ENCODE results near the gene DIAPH2. TPM values are rescaled to one million over a fixed set of nuclear protein-coding genes. Genes with fewer than 3 reads are reported as not detected.

The DIAPH2 gene
- total RNA-seq, 5 donors from 2014 or later (not counting 1 experiment from before 2014, with no cell fraction given) = 8.4 to 15.3 (median 10.8) TPM

GRCh38 chrX:97527725-97528124, 843.1 kb downstream of the DIAPH2 start:
- Mint-ChIP-seq H3K36me3 (peaks cover 35% of the 10 kb centered on the region), H3K27ac (no peak overlapping the region), H3K4me1 (no peaks in the 10 kb centered on the region), H3K27me3 (peaks cover 0 to 15% of the 10 kb centered on the region in 2 donors), H3K9me3 (peaks cover 14 to 23% (median 16%) of the 10 kb centered on the region in 3 donors), H3K4me3 (no peak overlapping the region)
- Histone ChIP-seq H3K36me3 (ENCODE audit: control insufficient read depth in 2 of 2, extremely low read depth in 1 of 2, insufficient read depth in 1 of 2, low read length in 1 of 2) (no peaks in the 10 kb centered on the region), H3K9me3 (no peaks in the 10 kb centered on the region), H3K27me3 (replicated peaks in 1 of 2; ENCODE audit: control insufficient read depth in 2 of 2, extremely low read depth in 1 of 2, insufficient read depth in 2 of 2, low read length in 1 of 2) (no peaks in the 10 kb centered on the region), H3K4me1 (ENCODE audit: control insufficient read depth in 1 of 2, extremely low read depth in 1 of 2, insufficient read depth in 2 of 2, low read length in 2 of 2) (no peaks in the 10 kb centered on the region), H3K27ac (ENCODE audit: low read length) (no peak overlapping the region), H3K4me3 (ENCODE audit: control insufficient read depth in 1 of 2, extremely low read depth in 1 of 2, low read length in 1 of 2) (no peak overlapping the region)
- ATAC-seq (replicated peaks in 1 of 4) = no peak
- ChIA-PET CTCF (no interaction called here), POLR2A (no interaction called here)
- DNase-seq = no peak
- WGBS (ENCODE audit: insufficient coverage) = no CpG with 5 or more reads among the region's 1 CpG

GRCh38 chrX:97529536-97530200, 845.0 kb downstream of the DIAPH2 start:
- peaks cover 33% of the 10 kb centered on the region for H3K36me3 Mint-ChIP-seq
- H3K4me3 Mint-ChIP-seq = no peak overlapping the region
- H3K27ac Mint-ChIP-seq = no peak overlapping the region
- no peak overlapping the region for H3K27ac ChIP-seq (ENCODE audit: low read length)
- H3K9me3 Mint-ChIP-seq = peaks cover 14 to 23% (median 16%) of the 10 kb centered on the region in 3 donors
- ChIA-PET POLR2A (no interaction called here), CTCF (no interaction called here)
- no peaks in the 10 kb centered on the region for H3K4me1 Mint-ChIP-seq
- H3K4me3 ChIP-seq (ENCODE audit: control insufficient read depth in 1 of 2, extremely low read depth in 1 of 2, low read length in 1 of 2) = no peak overlapping the region
- peaks cover 0 to 15% of the 10 kb centered on the region in 2 donors for H3K27me3 Mint-ChIP-seq
- H3K27me3 ChIP-seq (replicated peaks in 1 of 2; ENCODE audit: control insufficient read depth in 2 of 2, extremely low read depth in 1 of 2, insufficient read depth in 2 of 2, low read length in 1 of 2) = no peaks in the 10 kb centered on the region
- no peaks in the 10 kb centered on the region for H3K36me3 ChIP-seq (ENCODE audit: control insufficient read depth in 2 of 2, extremely low read depth in 1 of 2, insufficient read depth in 1 of 2, low read length in 1 of 2)
- no peaks in the 10 kb centered on the region for H3K9me3 ChIP-seq
- DNase-seq (no peak), ATAC-seq (replicated peaks in 1 of 4) (no peak)
- no CpG with 5 or more reads among the region's 1 CpG for WGBS (ENCODE audit: insufficient coverage)
- no peaks in the 10 kb centered on the region for H3K4me1 ChIP-seq (ENCODE audit: control insufficient read depth in 1 of 2, extremely low read depth in 1 of 2, insufficient read depth in 2 of 2, low read length in 2 of 2)

- no peaks in the 10 kb centered on the region for H3K27me3 ChIP-seq (replicated peaks in 1 of 2; ENCODE audit: control insufficient read depth in 2 of 2, extremely low read depth in 1 of 2, insufficient read depth in 2 of 2, low read length in 1 of 2)
- CTCF ChIA-PET = interaction anchor here in 1 of 2 donors (0.6 kb wide), 1 partner anchor 28 kb away, joined by 3 read pairs; no protein-coding TSS in a partner anchor
- H3K27ac ChIP-seq (ENCODE audit: low read length) = no peak overlapping the region
- no peaks in the 10 kb centered on the region for H3K4me1 ChIP-seq (ENCODE audit: control insufficient read depth in 1 of 2, extremely low read depth in 1 of 2, insufficient read depth in 2 of 2, low read length in 2 of 2)
- Mint-ChIP-seq H3K36me3 (peaks cover 21% of the 10 kb centered on the region), H3K4me1 (no peaks in the 10 kb centered on the region), H3K27me3 (peaks cover 0 to 5% of the 10 kb centered on the region in 2 donors), H3K4me3 (no peak overlapping the region), H3K27ac (no peak overlapping the region), H3K9me3 (peaks cover 14 to 23% (median 16%) of the 10 kb centered on the region in 3 donors)
- WGBS (ENCODE audit: insufficient coverage) = no CpG with 5 or more reads among the region's 3 CpGs
- DNase-seq (no peak), ATAC-seq (replicated peaks in 1 of 4) (no peak)
- H3K4me3 ChIP-seq (ENCODE audit: control insufficient read depth in 1 of 2, extremely low read depth in 1 of 2, low read length in 1 of 2) = no peak overlapping the region
- no peaks in the 10 kb centered on the region for H3K9me3 ChIP-seq
- POLR2A ChIA-PET = no interaction called here
- no peaks in the 10 kb centered on the region for H3K36me3 ChIP-seq (ENCODE audit: control insufficient read depth in 2 of 2, extremely low read depth in 1 of 2, insufficient read depth in 1 of 2, low read length in 1 of 2)
These were observed 847.2 kb downstream of the DIAPH2 start for GRCh38 chrX:97531825-97532224.

GRCh38 chrX:97538745-97539144, 854.1 kb downstream of the DIAPH2 start:
- H3K4me1 Mint-ChIP-seq = no peaks in the 10 kb centered on the region
- DNase-seq (no peak), ATAC-seq (replicated peaks in 1 of 4) (no peak)
- Histone ChIP-seq H3K4me3 (ENCODE audit: control insufficient read depth in 1 of 2, extremely low read depth in 1 of 2, low read length in 1 of 2) (no peak overlapping the region), H3K27me3 (replicated peaks in 1 of 2; ENCODE audit: control insufficient read depth in 2 of 2, extremely low read depth in 1 of 2, insufficient read depth in 2 of 2, low read length in 1 of 2) (no peaks in the 10 kb centered on the region), H3K27ac (ENCODE audit: low read length) (no peak overlapping the region), H3K9me3 (no peaks in the 10 kb centered on the region), H3K4me1 (ENCODE audit: control insufficient read depth in 1 of 2, extremely low read depth in 1 of 2, insufficient read depth in 2 of 2, low read length in 2 of 2) (no peaks in the 10 kb centered on the region), H3K36me3 (ENCODE audit: control insufficient read depth in 2 of 2, extremely low read depth in 1 of 2, insufficient read depth in 1 of 2, low read length in 1 of 2) (no peaks in the 10 kb centered on the region)
- WGBS (ENCODE audit: insufficient coverage) = no CpG with 5 or more reads among the region's 3 CpGs
- ChIA-PET CTCF (no interaction called here), POLR2A (no interaction called here)
- no peaks in the 10 kb centered on the region for H3K36me3 Mint-ChIP-seq
- H3K27ac Mint-ChIP-seq = no peak overlapping the region
- H3K27me3 Mint-ChIP-seq = peaks cover 0 to 4% of the 10 kb centered on the region in 2 donors
- H3K9me3 Mint-ChIP-seq = no peaks in the 10 kb centered on the region
- H3K4me3 Mint-ChIP-seq = no peak overlapping the region

GRCh38 chrX:97539970-97540519, 855.4 kb downstream of the DIAPH2 start:
- H3K36me3 Mint-ChIP-seq = no peaks in the 10 kb centered on the region
- H3K4me1 Mint-ChIP-seq = no peaks in the 10 kb centered on the region
- Histone ChIP-seq H3K27me3 (replicated peaks in 1 of 2; ENCODE audit: control insufficient read depth in 2 of 2, extremely low read depth in 1 of 2, insufficient read depth in 2 of 2, low read length in 1 of 2) (no peaks in the 10 kb centered on the region), H3K27ac (ENCODE audit: low read length) (no peak overlapping the region), H3K4me3 (ENCODE audit: control insufficient read depth in 1 of 2, extremely low read depth in 1 of 2, low read length in 1 of 2) (no peak overlapping the region), H3K4me1 (ENCODE audit: control insufficient read depth in 1 of 2, extremely low read depth in 1 of 2, insufficient read depth in 2 of 2, low read length in 2 of 2) (no peaks in the 10 kb centered on the region), H3K36me3 (ENCODE audit: control insufficient read depth in 2 of 2, extremely low read depth in 1 of 2, insufficient read depth in 1 of 2, low read length in 1 of 2) (no peaks in the 10 kb centered on the region), H3K9me3 (no peaks in the 10 kb centered on the region)
- ChIA-PET CTCF (no interaction called here), POLR2A (no interaction called here)
- H3K27me3 Mint-ChIP-seq = no peaks in the 10 kb centered on the region
- no CpG with 5 or more reads among the region's 2 CpGs for WGBS (ENCODE audit: insufficient coverage)
- ATAC-seq (replicated peaks in 1 of 4) (no peak), DNase-seq (no peak)
- H3K9me3 Mint-ChIP-seq = no peaks in the 10 kb centered on the region
- no peak overlapping the region for H3K4me3 Mint-ChIP-seq
- H3K27ac Mint-ChIP-seq = no peak overlapping the region

- ChIA-PET CTCF (no interaction called here), POLR2A (no interaction called here)
- H3K9me3 ChIP-seq = no peaks in the 10 kb centered on the region
- no peak overlapping the region for H3K27ac Mint-ChIP-seq
- ATAC-seq (replicated peaks in 1 of 4) (no peak), DNase-seq (no peak)
- no peak overlapping the region for H3K4me3 Mint-ChIP-seq
- H3K36me3 Mint-ChIP-seq = no peaks in the 10 kb centered on the region
- H3K27ac ChIP-seq (ENCODE audit: low read length) = no peak overlapping the region
- H3K4me3 ChIP-seq (ENCODE audit: control insufficient read depth in 1 of 2, extremely low read depth in 1 of 2, low read length in 1 of 2) = no peak overlapping the region
- H3K4me1 ChIP-seq (ENCODE audit: control insufficient read depth in 1 of 2, extremely low read depth in 1 of 2, insufficient read depth in 2 of 2, low read length in 2 of 2) = no peaks in the 10 kb centered on the region
- H3K36me3 ChIP-seq (ENCODE audit: control insufficient read depth in 2 of 2, extremely low read depth in 1 of 2, insufficient read depth in 1 of 2, low read length in 1 of 2) = no peaks in the 10 kb centered on the region
- no peaks in the 10 kb centered on the region for H3K27me3 ChIP-seq (replicated peaks in 1 of 2; ENCODE audit: control insufficient read depth in 2 of 2, extremely low read depth in 1 of 2, insufficient read depth in 2 of 2, low read length in 1 of 2)
- WGBS (ENCODE audit: insufficient coverage) = no CpG with 5 or more reads among the region's 3 CpGs
- H3K9me3 Mint-ChIP-seq = no peaks in the 10 kb centered on the region
- H3K4me1 Mint-ChIP-seq = no peaks in the 10 kb centered on the region
- H3K27me3 Mint-ChIP-seq = no peaks in the 10 kb centered on the region
These were observed 863.4 kb downstream of the DIAPH2 start for GRCh38 chrX:97547877-97548578.
